ENCODE measurements around the gene NELL2.

Gene NELL2

GRCh38 chr12:44571006-44571550 lies 305.0 kb downstream of the NELL2 start:
- Histone ChIP-seq H3K27me3 (replicated peaks; ENCODE audit: control insufficient read depth, insufficient read depth, low read length, poor library complexity, severe bottlenecking) (no peaks in the 10 kb centered on the region), H3K4me1 (ENCODE audit: control insufficient read depth, insufficient read depth, low read length, poor library complexity, severe bottlenecking) (no peaks in the 10 kb centered on the region), H3K4me3 (ENCODE audit: insufficient read depth, low read depth, low read length, poor library complexity, severe bottlenecking) (no peak overlapping the region), H3K9me3 (ENCODE audit: control insufficient read depth, low read length) (no peaks in the 10 kb centered on the region), H3K36me3 (ENCODE audit: control insufficient read depth, insufficient read depth, low read length) (no peaks in the 10 kb centered on the region), H3K27ac (ENCODE audit: insufficient read depth, low read length, poor library complexity, severe bottlenecking) (no peak overlapping the region)
- no peak for DNase-seq

DNA sequence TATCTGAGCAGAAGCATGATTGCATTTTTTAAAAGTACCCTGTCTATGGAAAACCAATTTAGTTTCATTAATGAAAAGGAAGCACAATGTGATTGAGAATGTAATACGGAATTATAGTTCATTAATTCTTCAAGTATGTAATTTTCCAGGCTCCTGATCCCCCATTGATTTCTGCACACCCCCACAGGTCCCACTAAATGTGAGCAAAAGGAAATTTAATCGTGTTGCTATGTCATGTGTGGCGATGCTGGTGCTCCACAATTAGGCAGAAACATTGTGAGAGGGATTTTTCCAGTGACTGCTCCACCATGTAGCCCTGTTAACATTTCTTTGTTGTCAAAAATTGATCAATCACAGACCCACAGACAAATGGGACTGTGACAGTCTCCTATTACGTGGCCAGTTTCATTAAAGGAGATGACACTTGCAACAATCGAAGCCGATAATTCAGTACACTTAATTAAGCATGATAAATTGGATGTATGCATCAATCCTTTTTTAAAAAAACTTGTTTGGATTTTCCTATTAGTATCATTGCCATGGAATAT lies 306.0 kb downstream of the NELL2 start:
- H3K27ac ChIP-seq (ENCODE audit: insufficient read depth, low read length, poor library complexity, severe bottlenecking), result no peak overlapping the region
- H3K4me1 ChIP-seq (ENCODE audit: control insufficient read depth, insufficient read depth, low read length, poor library complexity, severe bottlenecking), result no peaks in the 10 kb centered on the region

GRCh38 chr12:44565163-44565562 lies 311.0 kb downstream of the NELL2 start:
- no peaks in the 10 kb centered on the region for H3K4me1 ChIP-seq (ENCODE audit: control insufficient read depth, insufficient read depth, low read length, poor library complexity, severe bottlenecking)
- no peak for DNase-seq
- no peak overlapping the region for H3K27ac ChIP-seq (ENCODE audit: insufficient read depth, low read length, poor library complexity, severe bottlenecking)
- no peaks in the 10 kb centered on the region for H3K27me3 ChIP-seq (replicated peaks; ENCODE audit: control insufficient read depth, insufficient read depth, low read length, poor library complexity, severe bottlenecking)
- H3K9me3 ChIP-seq (ENCODE audit: control insufficient read depth, low read length), result no peaks in the 10 kb centered on the region
- no peak overlapping the region for H3K4me3 ChIP-seq (ENCODE audit: insufficient read depth, low read depth, low read length, poor library complexity, severe bottlenecking)
- H3K36me3 ChIP-seq (ENCODE audit: control insufficient read depth, insufficient read depth, low read length), result no peaks in the 10 kb centered on the region

More for the DNA sequence above, 306.0 kb downstream of the NELL2 start:
- no peak overlapping the region for H3K4me3 ChIP-seq (ENCODE audit: insufficient read depth, low read depth, low read length, poor library complexity, severe bottlenecking)
- H3K27me3 ChIP-seq (replicated peaks; ENCODE audit: control insufficient read depth, insufficient read depth, low read length, poor library complexity, severe bottlenecking), result no peaks in the 10 kb centered on the region
- H3K9me3 ChIP-seq (ENCODE audit: control insufficient read depth, low read length), result no peaks in the 10 kb centered on the region
- H3K36me3 ChIP-seq (ENCODE audit: control insufficient read depth, insufficient read depth, low read length), result no peaks in the 10 kb centered on the region
- DNase-seq, result no peak

DNA sequence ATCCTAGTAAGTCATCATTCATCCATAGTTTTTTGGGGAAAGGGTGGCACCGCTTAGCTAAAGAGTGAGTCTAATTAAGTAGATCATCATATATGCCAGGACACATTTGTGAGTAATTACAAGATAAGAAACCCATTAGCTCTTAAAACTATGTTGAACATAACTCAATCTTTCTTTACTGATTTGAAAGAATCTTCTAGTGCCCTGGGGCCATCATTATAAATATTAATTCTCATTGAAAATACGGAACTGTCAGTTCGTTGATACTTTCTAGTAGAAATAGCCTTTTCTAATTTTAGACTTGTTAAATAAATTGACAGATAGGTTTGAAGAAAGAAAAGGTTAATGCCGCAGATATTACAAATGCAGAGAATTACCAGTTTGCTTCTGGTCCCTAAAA lies 312.6 kb downstream of the NELL2 start:
- no peaks in the 10 kb centered on the region for H3K9me3 ChIP-seq (ENCODE audit: control insufficient read depth, low read length)
- no peaks in the 10 kb centered on the region for H3K4me1 ChIP-seq (ENCODE audit: control insufficient read depth, insufficient read depth, low read length, poor library complexity, severe bottlenecking)
- H3K36me3 ChIP-seq (ENCODE audit: control insufficient read depth, insufficient read depth, low read length), result no peaks in the 10 kb centered on the region
- H3K4me3 ChIP-seq (ENCODE audit: insufficient read depth, low read depth, low read length, poor library complexity, severe bottlenecking), result no peak overlapping the region
- H3K27me3 ChIP-seq (replicated peaks; ENCODE audit: control insufficient read depth, insufficient read depth, low read length, poor library complexity, severe bottlenecking), result no peaks in the 10 kb centered on the region
- no peak overlapping the region for H3K27ac ChIP-seq (ENCODE audit: insufficient read depth, low read length, poor library complexity, severe bottlenecking)
- no peak for DNase-seq

- no peak for DNase-seq
- H3K4me3 ChIP-seq (ENCODE audit: insufficient read depth, low read depth, low read length, poor library complexity, severe bottlenecking), result no peak overlapping the region
- no peaks in the 10 kb centered on the region for H3K9me3 ChIP-seq (ENCODE audit: control insufficient read depth, low read length)
- no peaks in the 10 kb centered on the region for H3K36me3 ChIP-seq (ENCODE audit: control insufficient read depth, insufficient read depth, low read length)
- H3K27me3 ChIP-seq (replicated peaks; ENCODE audit: control insufficient read depth, insufficient read depth, low read length, poor library complexity, severe bottlenecking), result no peaks in the 10 kb centered on the region
- no peaks in the 10 kb centered on the region for H3K4me1 ChIP-seq (ENCODE audit: control insufficient read depth, insufficient read depth, low read length, poor library complexity, severe bottlenecking)
- H3K27ac ChIP-seq (ENCODE audit: insufficient read depth, low read length, poor library complexity, severe bottlenecking), result no peak overlapping the region
These were observed 317.6 kb downstream of the NELL2 start for GRCh38 chr12:44558340-44559100.

DNA sequence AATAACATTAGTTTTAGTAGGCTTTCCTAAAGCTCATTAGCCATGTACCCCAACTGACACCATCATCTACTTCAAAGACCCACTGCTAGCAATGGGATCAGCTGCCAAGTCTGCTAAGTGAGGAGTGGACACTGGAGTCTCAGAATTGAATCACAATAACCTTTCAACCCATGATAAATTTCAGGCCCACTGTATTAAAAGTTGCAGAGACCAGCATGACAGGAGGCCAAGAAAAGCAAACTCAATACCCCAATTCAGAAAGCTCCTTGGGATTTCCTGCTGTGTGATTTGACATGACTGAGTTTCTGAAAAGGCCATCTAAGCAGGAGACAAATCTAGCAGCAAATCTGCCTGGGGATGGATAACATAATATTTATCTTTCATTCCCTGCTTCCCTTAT lies 320.7 kb downstream of the NELL2 start:
- Histone ChIP-seq H3K4me3 (ENCODE audit: insufficient read depth, low read depth, low read length, poor library complexity, severe bottlenecking) (no peak overlapping the region), H3K27ac (ENCODE audit: insufficient read depth, low read length, poor library complexity, severe bottlenecking) (no peak overlapping the region), H3K9me3 (ENCODE audit: control insufficient read depth, low read length) (no peaks in the 10 kb centered on the region), H3K4me1 (ENCODE audit: control insufficient read depth, insufficient read depth, low read length, poor library complexity, severe bottlenecking) (peaks cover 3% of the 10 kb centered on the region), H3K27me3 (replicated peaks; ENCODE audit: control insufficient read depth, insufficient read depth, low read length, poor library complexity, severe bottlenecking) (no peaks in the 10 kb centered on the region), H3K36me3 (ENCODE audit: control insufficient read depth, insufficient read depth, low read length) (no peaks in the 10 kb centered on the region)
- DNase-seq, result no peak

DNA sequence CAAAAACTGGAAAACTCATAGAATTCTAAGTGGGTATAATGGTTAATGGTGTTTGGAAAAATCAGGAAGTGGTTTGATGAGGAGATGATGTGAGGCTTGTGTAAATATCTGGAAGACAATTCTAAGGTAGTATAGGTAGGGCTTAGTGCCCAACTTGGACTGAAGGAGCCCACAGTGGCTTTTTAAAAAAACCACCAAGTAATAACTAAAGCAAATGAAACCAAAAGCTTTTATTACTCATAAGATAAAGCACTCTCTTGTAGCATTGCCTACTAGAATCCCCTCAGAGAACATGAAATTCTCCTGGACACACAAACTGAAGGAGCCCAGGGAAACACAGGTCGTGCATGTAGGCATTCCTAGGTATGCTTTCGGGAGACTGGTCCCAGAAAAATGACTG lies 324.5 kb downstream of the NELL2 start:
- H3K4me3 ChIP-seq (ENCODE audit: insufficient read depth, low read depth, low read length, poor library complexity, severe bottlenecking), result no peak overlapping the region
- H3K36me3 ChIP-seq (ENCODE audit: control insufficient read depth, insufficient read depth, low read length), result no peaks in the 10 kb centered on the region
- H3K27ac ChIP-seq (ENCODE audit: insufficient read depth, low read length, poor library complexity, severe bottlenecking), result no peak overlapping the region
- H3K4me1 ChIP-seq (ENCODE audit: control insufficient read depth, insufficient read depth, low read length, poor library complexity, severe bottlenecking), result peaks cover 3% of the 10 kb centered on the region
- no peaks in the 10 kb centered on the region for H3K27me3 ChIP-seq (replicated peaks; ENCODE audit: control insufficient read depth, insufficient read depth, low read length, poor library complexity, severe bottlenecking)
- DNase-seq, result no peak
- no peaks in the 10 kb centered on the region for H3K9me3 ChIP-seq (ENCODE audit: control insufficient read depth, low read length)

DNA sequence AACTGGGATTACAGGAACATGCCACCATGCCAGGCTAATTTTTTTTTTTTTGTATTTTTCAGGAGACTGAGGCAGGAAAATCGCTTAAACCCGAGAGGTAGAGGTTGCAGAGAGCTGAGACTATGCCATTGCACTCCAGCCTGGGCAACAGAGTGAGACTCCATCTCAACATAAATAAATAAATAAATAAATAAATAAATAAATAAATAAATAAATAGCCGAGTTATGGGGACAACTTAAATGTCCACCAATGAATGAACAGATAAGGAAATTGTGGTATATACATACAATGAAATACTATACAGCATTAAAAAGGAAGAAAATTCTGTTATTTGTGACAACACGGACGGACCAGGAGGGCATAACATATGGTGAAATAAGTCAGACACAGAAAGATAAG lies 325.7 kb downstream of the NELL2 start:
- Histone ChIP-seq H3K4me3 (ENCODE audit: insufficient read depth, low read depth, low read length, poor library complexity, severe bottlenecking) (no peak overlapping the region), H3K27ac (ENCODE audit: insufficient read depth, low read length, poor library complexity, severe bottlenecking) (no peak overlapping the region), H3K4me1 (ENCODE audit: control insufficient read depth, insufficient read depth, low read length, poor library complexity, severe bottlenecking) (peaks cover 3% of the 10 kb centered on the region), H3K9me3 (ENCODE audit: control insufficient read depth, low read length) (no peaks in the 10 kb centered on the region), H3K27me3 (replicated peaks; ENCODE audit: control insufficient read depth, insufficient read depth, low read length, poor library complexity, severe bottlenecking) (no peaks in the 10 kb centered on the region), H3K36me3 (ENCODE audit: control insufficient read depth, insufficient read depth, low read length) (no peaks in the 10 kb centered on the region)
- DNase-seq, result no peak

GRCh38 chr12:44546060-44546459 lies 330.1 kb downstream of the NELL2 start:
- Histone ChIP-seq H3K9me3 (ENCODE audit: control insufficient read depth, low read length) (no peaks in the 10 kb centered on the region), H3K36me3 (ENCODE audit: control insufficient read depth, insufficient read depth, low read length) (no peaks in the 10 kb centered on the region), H3K4me1 (ENCODE audit: control insufficient read depth, insufficient read depth, low read length, poor library complexity, severe bottlenecking) (no peaks in the 10 kb centered on the region), H3K27me3 (replicated peaks; ENCODE audit: control insufficient read depth, insufficient read depth, low read length, poor library complexity, severe bottlenecking) (no peaks in the 10 kb centered on the region), H3K4me3 (ENCODE audit: insufficient read depth, low read depth, low read length, poor library complexity, severe bottlenecking) (no peak overlapping the region), H3K27ac (ENCODE audit: insufficient read depth, low read length, poor library complexity, severe bottlenecking) (no peak overlapping the region)
- DNase-seq, result no peak

DNA sequence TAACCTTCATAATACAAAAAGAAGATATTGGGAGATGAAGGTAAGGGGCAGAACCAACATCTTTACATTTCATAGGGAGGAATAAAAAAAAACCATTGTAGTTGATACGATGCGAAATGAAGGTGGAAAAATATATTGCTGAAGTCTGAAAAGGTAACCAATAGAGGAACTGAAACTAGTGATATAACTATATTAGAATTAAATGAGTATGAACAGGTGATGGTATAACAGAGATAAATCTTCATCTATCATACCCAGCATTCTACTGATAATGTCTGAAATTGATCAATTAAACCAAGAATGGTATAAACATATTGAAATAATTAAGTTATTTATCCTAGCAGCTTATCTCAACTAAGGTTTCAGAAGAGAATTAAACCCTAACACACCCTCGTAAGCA lies 332.1 kb downstream of the NELL2 start:
- no peak overlapping the region for H3K4me3 ChIP-seq (ENCODE audit: insufficient read depth, low read depth, low read length, poor library complexity, severe bottlenecking)
- DNase-seq, result no peak
- H3K4me1 ChIP-seq (ENCODE audit: control insufficient read depth, insufficient read depth, low read length, poor library complexity, severe bottlenecking), result no peaks in the 10 kb centered on the region
- H3K36me3 ChIP-seq (ENCODE audit: control insufficient read depth, insufficient read depth, low read length), result no peaks in the 10 kb centered on the region
- no peaks in the 10 kb centered on the region for H3K9me3 ChIP-seq (ENCODE audit: control insufficient read depth, low read length)
- no peak overlapping the region for H3K27ac ChIP-seq (ENCODE audit: insufficient read depth, low read length, poor library complexity, severe bottlenecking)
- H3K27me3 ChIP-seq (replicated peaks; ENCODE audit: control insufficient read depth, insufficient read depth, low read length, poor library complexity, severe bottlenecking), result no peaks in the 10 kb centered on the region
